ENCODE data around the gene AZIN2.
"Not testable (repeated sequence)": the region's sequence is repeated elsewhere in the genome, so short reads cannot be mapped to it uniquely, and the experiment has no call there.

The AZIN2 gene

DNA sequence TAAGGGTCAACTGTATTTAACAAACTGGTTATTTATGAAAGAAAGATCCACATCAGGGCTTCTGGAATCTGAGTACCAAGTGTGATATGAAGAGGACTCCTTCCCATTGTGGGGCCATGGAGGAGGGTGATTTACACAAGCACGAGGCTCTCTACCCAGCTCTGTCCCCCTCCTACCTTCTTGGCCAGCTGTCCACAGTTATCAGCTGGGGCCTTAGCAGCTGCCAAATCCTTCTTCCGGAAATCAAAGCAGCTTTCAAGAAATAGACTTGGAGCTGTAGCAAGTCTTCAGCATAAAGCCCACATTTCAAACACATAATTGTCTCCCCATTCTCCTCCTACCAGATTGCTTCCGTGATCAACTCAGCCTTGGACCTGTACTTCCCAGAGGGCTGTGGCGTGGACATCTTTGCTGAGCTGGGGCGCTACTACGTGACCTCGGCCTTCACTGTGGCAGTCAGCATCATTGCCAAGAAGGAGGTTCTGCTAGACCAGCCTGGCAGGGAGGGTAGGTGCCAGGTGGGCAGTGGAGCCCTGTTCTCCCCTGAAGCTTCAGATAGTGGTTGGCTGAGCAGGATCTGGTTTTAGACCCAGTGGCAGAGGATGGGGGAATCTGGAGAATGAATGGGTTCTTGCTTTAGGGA lies 15.5 kb downstream of the AZIN2 start:
- DNase-seq = no peak

DNA sequence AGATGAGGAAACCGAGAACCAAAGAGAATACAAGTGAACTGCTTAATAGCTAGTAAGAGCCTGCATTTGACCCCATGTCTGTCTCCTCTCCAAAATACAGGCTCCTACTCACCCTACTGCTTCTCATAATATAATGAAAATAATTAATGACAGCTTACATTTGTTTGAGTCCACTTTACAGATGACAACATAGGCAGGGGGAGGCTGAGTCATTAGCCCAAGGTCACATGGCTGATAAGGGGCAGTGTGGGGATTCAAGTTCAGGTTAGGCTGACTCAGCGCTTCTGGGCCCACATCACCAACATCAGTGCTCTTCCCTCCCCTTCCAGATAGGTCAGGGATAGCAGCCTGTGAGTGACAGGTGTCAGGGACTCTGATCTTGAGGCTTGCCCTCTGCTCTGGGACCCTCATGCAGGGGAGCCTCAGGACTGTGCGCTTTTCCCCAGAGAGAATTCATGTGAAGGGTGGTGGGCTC lies 16.2 kb downstream of the AZIN2 start:
- no peak for DNase-seq

DNA sequence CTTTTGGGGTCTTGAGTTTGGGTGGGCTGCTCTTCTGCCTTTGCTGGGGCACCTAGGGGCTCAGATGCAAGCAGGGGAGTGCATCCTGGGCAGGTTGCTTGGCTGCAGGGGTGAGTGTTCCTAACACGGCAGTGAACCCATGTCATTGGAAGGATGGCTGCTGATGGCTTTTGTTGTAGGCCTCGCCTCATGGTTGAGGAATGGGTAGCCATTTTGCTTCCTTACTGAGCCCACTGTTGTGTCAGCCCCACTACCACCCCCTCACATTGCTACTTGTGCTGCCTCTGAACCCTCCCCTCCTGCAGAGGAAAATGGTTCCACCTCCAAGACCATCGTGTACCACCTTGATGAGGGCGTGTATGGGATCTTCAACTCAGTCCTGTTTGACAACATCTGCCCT lies 16.8 kb downstream of the AZIN2 start:
- no peak for DNase-seq

DNA sequence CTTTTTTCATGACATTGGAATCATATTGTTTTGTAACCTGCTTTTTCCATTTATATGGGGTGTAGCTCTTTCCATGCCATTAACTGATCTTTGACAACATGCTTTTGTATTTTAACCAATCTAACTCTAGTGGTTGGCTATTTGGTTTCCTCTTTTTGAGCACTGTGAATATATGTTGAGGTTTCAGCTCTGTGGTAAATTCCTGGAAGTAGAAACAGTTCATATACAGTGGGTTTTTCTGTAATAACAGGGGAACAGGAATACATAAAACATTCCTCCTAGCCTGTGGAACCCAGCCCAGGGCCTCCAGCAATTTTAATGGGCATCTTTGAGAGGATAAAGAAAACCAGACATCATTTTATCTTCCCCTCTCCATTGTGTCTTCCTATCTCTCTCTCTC lies 17.4 kb downstream of the AZIN2 start:
- DNase-seq = no peak

DNA sequence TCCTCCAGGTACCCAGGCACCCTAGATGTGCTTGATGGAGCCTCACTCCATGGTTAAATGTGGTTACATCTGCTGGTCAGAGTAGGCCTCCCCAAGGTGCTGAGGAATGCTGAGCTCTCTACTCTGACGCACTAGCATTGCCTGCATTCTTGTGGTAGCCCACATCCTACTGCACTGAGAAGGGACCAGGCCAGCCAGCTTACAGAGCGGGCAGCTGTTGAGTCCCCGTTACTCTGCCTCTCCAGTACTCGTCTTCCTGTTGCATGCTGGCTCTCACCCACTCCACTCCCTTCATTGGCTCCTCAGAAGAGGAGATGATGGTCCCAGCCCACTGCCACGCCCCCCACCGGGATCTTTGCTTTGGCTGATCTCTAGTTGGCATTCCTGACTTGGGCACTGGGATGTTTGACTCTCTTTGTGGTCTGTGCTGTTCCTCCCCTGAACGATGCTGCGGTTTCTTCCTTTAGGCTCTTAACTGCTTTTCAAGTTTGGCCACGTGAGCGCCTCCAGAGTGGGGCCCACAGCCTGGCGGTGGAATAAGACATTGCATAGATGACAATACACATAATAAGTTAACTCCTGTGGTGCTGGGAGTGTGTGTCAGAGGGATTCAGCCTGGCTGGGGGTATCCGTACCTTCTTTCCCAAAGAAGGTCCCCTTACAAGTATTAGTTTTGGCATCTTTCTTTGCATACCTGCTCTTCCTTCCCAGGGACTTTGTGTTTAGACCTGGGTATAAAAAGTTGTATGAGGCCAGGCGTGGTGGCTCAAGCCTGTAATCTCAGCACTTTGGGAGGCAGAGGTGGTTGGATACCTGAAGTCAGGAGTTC lies 18.6 kb downstream of the AZIN2 start:
- DNase-seq = peak; percentile 100

DNA sequence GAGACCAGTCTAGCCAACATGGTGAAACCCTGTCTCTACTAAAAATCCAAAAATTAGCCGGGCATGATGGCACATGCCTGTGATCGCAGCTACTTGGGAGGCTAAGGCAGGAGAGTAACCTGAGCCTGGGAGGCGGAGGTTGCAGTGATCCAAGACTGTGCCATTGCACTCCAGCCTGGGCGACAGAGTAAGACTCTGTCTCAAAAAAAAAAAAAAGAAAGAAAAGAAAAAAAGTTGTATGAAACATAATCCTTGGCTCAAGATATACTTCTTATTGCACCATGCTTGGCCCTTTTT lies 19.1 kb downstream of the AZIN2 start:
- not testable (repeated sequence) for DNase-seq

DNA sequence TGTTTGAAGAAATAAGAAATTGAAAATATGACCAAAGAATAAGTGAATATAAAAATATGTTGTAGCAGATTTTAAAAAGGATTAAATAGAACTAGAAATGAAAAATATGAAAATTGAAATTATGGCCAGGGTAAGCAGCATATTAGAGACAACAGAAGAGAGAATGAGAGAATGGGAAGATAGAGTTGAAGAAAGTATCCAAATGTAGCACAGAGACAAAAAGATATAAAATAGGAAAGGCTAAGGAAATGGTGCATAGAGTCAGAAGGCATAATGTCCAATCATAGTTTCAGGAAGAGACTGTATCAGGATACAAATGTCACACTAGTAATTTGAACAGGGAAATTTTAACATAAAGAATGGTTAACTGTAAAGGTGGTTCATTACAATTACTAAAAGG lies 29.5 kb downstream of the AZIN2 start:
- no peak for DNase-seq

DNA sequence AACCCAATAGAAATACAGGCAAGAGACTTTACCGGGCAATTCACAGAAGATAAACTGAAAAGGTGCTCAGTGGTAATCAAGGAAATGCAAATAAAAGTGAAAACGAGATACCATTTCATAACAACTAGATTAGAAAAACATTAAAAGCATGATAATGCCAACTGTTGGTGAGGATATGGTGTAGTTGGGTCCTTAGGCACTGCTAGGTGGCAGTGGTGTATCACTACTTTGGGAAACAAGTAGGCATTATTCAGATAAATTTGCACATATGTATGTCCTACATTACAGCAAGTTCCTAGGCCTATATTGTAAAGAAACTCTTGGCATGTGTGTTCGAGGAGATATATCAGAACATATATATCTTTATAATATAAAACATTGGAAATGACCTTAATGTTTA lies 31.0 kb downstream of the AZIN2 start:
- no peak for DNase-seq

DNA sequence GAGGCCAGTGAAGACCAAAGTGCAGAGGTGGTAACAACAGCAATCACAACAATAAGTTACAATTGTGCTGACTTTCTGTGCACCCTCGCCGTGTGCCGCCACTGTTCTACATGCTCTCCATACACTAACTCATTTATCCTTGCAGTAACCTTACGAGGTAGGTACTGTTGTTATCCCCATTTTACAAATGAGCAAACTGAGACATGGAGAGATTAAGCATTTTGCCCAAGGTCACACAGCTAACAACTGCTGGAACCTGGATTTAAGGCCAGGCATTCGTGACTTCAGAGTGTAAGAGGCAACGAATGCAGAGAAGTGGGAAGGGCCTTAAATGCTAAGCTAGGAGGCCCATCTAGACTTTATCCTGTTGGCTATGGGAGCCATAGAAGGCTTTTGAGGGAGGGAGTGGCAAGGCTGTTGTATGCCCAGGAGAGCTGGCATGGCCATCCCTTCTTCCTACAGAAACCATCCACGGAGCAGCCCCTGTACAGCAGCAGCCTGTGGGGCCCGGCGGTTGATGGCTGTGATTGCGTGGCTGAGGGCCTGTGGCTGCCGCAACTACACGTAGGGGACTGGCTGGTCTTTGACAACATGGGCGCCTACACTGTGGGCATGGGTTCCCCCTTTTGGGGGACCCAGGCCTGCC lies 36.6 kb downstream of the AZIN2 start:
- DNase-seq = no peak

DNA sequence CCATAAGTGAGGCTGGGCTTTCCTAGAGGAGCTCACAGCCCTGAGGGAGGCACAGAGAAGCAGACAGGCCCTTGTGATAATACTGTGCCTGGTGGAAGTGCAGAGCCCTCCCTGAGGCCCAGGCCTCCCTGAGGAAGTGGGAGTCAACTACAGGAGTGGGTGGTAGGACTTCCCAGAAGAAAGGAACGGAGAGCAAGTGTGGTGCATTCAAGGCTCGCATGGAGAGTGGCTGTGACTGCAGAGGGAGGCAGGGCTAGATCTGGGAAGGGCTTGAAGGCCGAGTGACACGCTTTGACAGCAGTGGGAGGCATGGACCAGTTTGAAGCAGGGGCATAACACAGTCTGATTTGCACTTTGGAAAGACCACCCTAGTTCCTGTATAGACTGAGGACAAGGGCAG lies 37.3 kb downstream of the AZIN2 start:
- DNase-seq = no peak

DNA sequence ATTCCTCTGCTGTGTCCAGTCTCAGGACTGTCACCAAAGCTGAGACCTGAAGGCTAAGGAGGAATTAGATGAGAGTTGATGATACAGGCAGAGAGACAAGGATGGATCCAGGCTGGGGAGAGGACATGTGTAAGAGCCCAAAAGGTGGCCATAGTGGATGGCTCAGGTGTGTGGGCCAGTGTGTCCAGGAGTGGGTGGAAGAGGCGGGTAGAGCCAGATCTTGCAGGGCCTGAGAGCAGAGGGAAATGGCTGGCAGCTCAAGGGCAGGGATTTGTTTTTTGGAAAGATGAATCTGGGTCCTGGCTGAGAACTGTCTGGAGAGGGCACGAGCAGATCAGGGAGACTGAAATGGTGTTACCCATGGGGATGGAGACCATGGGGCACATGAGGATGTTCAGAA lies 38.1 kb downstream of the AZIN2 start:
- no peak for DNase-seq

DNA sequence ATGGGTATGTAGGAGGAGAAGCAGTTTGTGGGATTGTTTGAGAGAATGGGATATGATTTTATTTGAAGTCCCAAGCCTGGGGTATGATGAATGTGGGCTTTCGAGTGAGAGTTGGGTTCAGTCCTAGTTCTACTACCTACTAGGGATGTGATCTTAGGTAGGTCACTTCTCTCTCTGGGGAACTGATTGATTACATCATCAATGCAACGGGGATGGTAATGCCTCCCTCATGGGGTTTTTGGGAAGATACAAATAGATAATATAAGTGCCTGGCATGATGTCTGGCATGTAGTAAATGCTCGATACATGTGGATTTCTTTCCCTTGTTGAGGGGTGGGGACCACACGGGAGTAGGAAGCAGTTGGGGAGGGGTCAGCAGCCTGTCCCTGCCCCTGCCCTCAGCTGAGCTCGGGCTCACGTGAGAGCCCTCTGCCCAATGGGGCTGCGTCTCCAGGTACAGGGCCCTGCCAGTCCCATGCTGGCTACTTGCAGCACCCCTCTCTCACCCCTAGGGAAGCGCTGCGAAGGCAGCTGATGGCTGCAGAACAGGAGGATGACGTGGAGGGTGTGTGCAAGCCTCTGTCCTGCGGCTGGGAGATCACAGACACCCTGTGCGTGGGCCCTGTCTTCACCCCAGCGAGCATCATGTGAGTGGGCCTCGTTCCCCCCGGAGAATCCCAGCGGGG lies 38.7 kb downstream of the AZIN2 start:
- no peak for DNase-seq

DNA sequence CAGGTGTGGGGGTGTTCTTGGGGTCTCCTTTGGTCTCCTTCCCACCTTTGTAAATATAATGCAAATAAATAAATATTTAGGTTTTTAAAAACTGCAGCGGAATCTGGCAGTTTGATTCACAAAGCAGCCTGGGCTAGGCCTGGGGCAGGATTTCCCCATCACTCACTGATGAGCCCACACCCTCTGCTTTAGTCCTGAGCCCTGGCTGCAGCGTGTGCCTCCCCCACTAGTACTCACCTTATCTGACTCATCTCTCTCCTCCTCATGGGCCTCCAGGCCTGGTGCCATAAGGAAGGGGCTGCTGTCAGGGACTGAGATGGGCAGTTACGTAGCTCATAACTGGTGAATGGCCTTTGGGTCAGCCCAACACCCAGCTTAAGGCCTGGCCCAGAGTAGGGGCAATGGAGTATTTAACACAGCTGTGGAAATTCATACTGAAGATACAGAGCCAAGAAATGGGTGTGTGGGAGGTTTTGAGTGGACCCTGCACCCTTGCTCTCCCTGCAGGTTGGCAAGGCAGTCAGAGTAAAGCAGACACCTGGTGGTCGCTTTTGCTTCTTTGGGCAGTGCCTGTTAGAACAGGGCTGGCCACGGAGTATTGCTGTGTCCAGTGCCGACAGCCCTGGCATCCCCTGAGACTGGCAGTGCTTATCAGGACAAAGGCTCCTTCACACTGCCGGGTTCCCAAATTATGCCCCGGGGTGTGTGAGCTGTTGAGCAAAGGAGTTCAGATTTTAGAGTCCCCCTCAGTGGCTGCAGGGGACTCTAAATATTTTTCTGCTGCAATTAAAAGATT lies 39.7 kb downstream of the AZIN2 start:
- no peak for DNase-seq

DNA sequence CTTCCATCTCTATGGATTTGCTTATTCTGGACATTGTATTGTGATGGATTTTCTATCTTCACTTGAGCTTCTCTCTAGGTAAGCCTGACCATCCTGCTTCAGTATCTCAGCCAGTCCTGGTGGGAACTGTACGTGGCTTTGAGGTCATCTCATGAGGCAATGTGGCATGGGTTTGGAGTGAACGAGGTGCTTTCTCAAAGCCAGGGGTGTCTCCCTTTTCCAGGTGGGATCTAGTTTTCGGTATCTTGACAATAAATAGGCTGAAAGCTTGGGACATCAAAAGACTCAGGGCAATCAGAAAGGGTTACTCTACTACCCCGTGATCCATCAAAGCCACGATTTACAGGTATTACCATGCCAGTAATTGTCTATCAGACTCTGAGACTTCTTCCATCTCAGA lies 40.8 kb downstream of the AZIN2 start:
- no peak for DNase-seq

DNA sequence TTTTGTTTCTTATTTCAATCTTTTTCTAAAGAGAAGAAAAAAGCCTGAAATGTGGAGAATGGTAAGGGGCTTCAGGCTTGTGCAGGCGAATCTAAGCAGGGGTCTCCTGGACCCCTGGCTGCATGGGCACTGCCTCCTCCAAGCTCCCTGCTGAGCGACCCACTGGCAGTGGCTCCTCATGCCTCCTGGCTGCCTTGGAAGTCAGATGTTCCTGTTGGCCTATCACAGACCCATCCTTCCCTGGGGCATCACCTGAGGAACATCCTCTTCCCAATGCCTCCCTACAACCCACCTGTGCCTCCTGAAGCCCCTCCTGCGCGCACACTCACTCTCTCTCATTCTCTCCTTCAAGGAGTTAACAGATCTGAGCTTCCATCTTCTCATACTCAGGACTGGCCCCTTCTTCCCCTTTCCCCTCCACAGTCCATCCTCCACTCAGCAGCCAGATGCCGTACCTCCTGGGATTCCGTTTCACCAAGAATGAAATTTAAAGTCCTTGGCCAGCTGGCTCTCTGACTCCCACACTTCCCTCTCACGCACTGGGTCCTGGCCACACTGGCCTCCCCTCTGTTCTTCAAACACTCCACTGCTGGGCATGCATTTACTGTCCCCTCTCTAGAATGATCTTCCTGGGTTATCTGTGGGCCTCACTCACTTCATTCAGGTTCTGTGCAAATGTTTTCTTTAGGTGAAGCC lies 41.7 kb downstream of the AZIN2 start:
- no peak for DNase-seq

DNA sequence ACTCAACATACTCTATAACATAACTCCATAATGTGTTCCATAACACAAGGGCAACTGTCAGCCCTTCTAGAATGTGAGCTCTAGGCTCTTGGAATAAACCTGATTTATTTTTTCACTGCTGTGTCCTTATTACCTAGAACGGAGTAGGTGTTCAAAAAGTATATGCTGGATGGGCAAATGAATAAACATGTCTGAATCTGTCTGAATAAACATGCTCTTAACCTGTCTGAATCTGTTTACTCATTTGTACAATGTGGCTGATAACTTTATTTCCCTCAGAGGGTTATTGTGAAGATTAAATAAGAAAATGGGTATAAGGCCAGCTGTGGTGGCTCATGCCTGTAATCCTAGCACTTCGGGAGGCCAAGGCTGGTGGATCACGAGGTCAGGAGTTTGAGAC lies 42.3 kb downstream of the AZIN2 start:
- DNase-seq = no peak

DNA sequence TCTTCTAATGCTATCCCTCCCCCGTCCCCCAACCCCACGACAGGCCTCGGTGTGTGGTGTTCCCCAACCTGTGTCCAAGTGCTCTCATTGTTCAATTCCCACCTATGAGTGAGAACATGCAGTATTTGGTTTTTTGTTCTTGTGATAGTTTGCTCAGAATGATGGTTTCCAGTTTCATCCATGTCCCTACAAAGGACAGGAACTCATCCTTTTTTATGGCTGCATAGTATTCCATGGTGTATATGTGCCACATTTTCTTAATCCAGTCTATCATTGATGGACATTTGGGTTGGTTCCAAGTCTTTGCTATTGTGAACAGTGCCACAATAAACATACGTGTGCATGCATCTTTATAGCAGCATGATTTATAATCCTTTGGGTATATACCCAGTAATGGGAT lies 43.7 kb downstream of the AZIN2 start:
- not testable (repeated sequence) for DNase-seq

DNA sequence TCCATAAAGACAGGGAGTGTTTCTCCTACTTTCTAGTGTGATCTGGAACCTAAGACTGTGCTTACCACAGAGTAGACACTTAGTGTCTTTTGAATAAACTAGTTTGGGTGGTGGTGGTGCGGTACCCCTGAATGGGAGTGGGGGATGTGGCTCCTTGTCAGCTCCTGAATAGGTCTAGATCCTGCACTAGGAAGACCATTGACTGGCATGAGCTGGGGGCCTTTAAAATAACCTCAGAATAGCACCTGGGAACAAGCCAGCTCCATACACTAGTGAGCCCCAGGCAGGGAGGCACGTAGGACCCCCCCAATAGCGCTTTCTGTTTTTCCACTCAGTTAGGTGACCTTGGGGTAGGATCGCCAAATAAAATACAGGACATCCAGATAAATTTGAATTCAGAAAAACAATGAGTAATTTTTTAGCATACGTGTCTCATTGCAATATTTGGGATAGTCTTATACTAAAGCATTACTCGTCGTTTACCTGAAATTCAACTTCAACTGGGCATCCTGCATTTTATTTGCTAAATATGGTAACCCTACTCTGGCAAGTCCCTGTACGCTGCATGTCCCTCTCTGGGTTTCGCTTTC lies 45.6 kb downstream of the AZIN2 start:
- no peak for DNase-seq

DNA sequence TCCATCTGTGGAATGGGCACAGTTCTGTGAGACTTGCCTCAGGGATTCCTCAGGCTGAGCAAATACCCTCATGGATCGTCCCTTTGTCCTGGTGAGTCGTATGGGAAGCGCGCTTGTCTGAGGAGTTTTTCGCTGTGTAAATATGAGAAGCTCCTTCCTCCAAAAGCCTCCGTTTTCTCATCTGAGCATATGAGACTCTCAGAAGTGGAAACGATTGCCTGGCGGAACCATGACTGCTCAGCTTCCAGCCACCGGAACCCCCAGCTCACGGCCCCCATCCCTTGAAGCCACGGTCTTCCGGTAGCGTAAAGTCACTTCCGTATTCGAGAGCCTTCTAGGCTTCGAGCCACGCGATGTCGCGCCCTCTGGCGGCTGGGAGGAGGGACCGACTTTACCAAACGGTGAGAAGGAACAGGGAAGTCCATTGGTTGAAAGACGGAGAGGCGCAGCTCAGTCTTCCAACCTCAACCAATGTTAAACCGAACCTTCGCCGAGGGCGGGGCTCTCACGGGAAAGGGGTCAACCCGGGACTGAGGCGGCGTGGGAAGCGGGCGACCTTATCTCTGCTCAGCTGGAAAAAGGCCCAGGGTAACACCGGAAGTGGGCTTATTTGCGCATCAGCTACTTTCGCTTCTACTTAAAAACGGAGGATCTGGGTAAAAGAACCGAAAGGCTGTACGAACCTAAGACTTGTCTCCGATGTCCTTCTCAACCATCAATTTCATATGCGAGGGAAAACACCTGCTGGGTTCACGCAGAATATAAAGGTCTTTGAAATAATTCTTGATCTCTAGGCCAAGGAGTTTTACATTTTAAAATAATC lies 46.3 kb downstream of the AZIN2 start:
- peak; percentile 97 for DNase-seq

DNA sequence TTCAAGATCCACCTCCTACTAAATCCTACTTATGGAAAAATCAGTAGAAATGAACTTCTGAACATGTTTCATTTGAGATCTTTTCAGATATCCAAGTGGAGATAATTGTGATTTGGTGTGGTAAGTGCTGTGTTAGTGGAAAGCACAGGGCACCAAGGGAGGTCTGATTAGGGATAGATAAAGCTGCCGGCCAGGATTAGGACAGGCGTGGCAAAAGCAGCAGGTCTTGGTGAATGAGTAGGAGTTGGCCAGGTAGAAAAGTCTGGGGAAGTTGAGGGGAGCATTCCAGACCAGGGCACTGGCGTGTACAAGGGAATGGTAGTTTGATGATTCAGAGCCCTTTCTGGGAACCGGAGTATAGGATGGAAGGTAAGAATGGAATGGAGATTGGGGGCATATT lies 47.8 kb downstream of the AZIN2 start:
- no peak for DNase-seq

DNA sequence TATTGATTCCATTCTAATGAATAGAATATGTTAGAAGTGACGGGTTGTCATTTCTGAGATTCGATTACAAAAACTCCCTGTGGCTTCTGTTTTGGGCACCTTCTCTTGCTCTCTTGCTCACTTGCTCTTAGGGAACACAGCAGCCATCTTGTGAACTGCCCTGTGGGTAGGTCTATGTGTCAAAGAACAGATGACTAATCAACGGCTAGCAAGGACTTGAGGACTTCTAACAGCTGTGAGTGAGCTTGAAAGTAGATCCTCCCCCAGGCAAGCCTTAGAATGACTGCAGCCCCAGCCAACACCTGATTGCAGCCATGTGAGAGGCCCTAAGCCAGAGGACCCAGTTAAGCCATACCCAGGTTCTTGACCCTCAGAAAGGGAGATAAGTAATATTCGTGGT lies 49.3 kb downstream of the AZIN2 start:
- no peak for DNase-seq
